DND-41 (cell line): ENCODE data around the gene ZP1.

Experiments
- CTCF ChIP-seq: IDR thresholded peaks from 2 replicates; pipeline ENCODE4 v1.5.1; 2012; ENCODE audit warnings: borderline replicate concordance, low read length, moderate library complexity, mild to moderate bottlenecking; ENCODE audit not compliant: poor library complexity, severe bottlenecking; ENCODE audit errors: extremely low read depth
- EZH2 ChIP-seq: IDR thresholded peaks from 3 replicates; pipeline ENCODE4 v1.6.1; 2012; ENCODE audit warnings: borderline replicate concordance, low read depth, mild to moderate bottlenecking, moderate library complexity, low read length, inconsistent platforms; ENCODE audit not compliant: severe bottlenecking

GRCh38 chr11:60878245-60879101 lies 11.1 kb downstream of the ZP1 start:
- TF ChIP-seq CTCF (no peak), EZH2 (no peak)
